Gastroesophageal sphincter (tissue), 4 donors: ENCODE measurements around the gene MYH11. TPM values are rescaled to one million over a fixed set of nuclear protein-coding genes. Genes with fewer than 3 reads are reported as not detected.

Source experiments
- ATAC-seq: fragments of 150-250 bp; one replicate; pipeline ENCODE4 v1.9.1; 2016; ENCODE audit warnings: mild to moderate bottlenecking, moderate library complexity
- H3K27ac ChIP-seq, 4 donors: fragments of 200-600 bp; sonication (generic) in 3 of 4; 1 replicate in 3 of 4; 2 replicates in 1 of 4; pipeline ENCODE4 v1.5.1; 2016 to 2019
- H3K27me3 ChIP-seq: fragments of 200-600 bp; sonication (generic); one replicate; pipeline ENCODE4 v1.5.1; 2019
- H3K36me3 ChIP-seq, 2 donors: fragments of 200-600 bp; sonication (generic); one replicate each; pipeline ENCODE4 v1.5.1; 2019; ENCODE audit warnings: control low read depth in 1 of 2
- H3K4me1 ChIP-seq, 3 donors: fragments of 200-600 bp; sonication (generic); 1 replicate in 2 of 3; 2 replicates in 1 of 3; pipeline ENCODE4 v1.5.1; 2016 to 2019; ENCODE audit warnings: control low read depth in 2 of 3
- H3K4me3 ChIP-seq, 2 donors: fragments of 200-600 bp; sonication (generic); one replicate each; pipeline ENCODE4 v1.5.1; 2019; ENCODE audit warnings: mild to moderate bottlenecking in 1 of 2, moderate library complexity in 1 of 2
- H3K9me3 ChIP-seq, 3 donors: fragments of 200-600 bp; sonication (generic); one replicate each; pipeline ENCODE4 v1.5.1; 2017 to 2019; ENCODE audit warnings: control low read depth in 2 of 3
- CTCF ChIP-seq, 4 experiments: fragments of 200-600 bp in 2 of 4; fragments of 450-650 bp in 2 of 4; sonication (generic) in 1 of 4; IDR thresholded peaks; one replicate each; pipeline ENCODE4 v1.5.1; 2017 to 2019; ENCODE audit warnings: antibody characterized with exemption in 4 of 4, mild to moderate bottlenecking in 2 of 4, moderate library complexity in 2 of 4
- EP300 ChIP-seq: sonication (generic); formaldehyde crosslinking; IDR thresholded peaks from one replicate; pipeline ENCODE4 v1.6.1; 2017; ENCODE audit warnings: antibody characterized with exemption, mild to moderate bottlenecking
- POLR2A ChIP-seq, 2 donors: fragments of 450-650 bp; IDR thresholded peaks; one replicate each; pipeline ENCODE4 v1.6.1; 2017; ENCODE audit warnings: antibody characterized with exemption in 2 of 2, mild to moderate bottlenecking in 2 of 2, moderate library complexity in 1 of 2
- POLR2AphosphoS5 ChIP-seq: sonication (generic); formaldehyde crosslinking; IDR thresholded peaks from one replicate; pipeline ENCODE4 v1.6.1; 2017; ENCODE audit warnings: antibody characterized with exemption
- WGBS, 2 donors: methylation state at CpG; one replicate each; pipeline ENCODE4 v1.1.5; 2018; ENCODE audit warnings: low coverage in 1 of 2; 5-methylcytosine and 5-hydroxymethylcytosine counted together
- total RNA-seq, 4 donors: library from RNA; depleted of rRNA; stranded (reverse); fragments of >200 nt; gene quantifications; one replicate each; pipeline ENCODE4 v1.1.0, GENCODE V29; 2016

MYH11 gene
- total RNA-seq, 4 donors from 2014 or later: 7,231 to 23,237 (median 11,307) TPM

GRCh38 chr16:15752717-15753488 lies 103.9 kb downstream of the MYH11 start:
- 48 to 56% methylated on average over 3 to 5 of the region's 12 CpGs for WGBS, 2 donors
- Histone ChIP-seq H3K9me3 (no peaks in the 10 kb centered on the region), H3K36me3 (peaks cover 7 to 98% of the 10 kb centered on the region in 2 donors), H3K4me1 (peaks cover 0 to 84% (median 0%) of the 10 kb centered on the region in 3 donors), H3K4me3 (no peak overlapping the region), H3K27me3 (no peaks in the 10 kb centered on the region), H3K27ac (peak overlapping the region; percentile 25 to 78 (median 76))
- peak; percentile 31 for TF ChIP-seq POLR2AphosphoS5
- TF ChIP-seq EP300: no peak
- ATAC-seq: no peak

- no peaks in the 10 kb centered on the region for H3K27me3 ChIP-seq
- no peaks in the 10 kb centered on the region for H3K9me3 ChIP-seq
- no peak for ATAC-seq
- peaks cover 7 to 98% of the 10 kb centered on the region in 2 donors for H3K36me3 ChIP-seq
- WGBS, 2 donors: 52 to 92% methylated on average over 2 of the region's 7 CpGs
- peak; percentile 16 for TF ChIP-seq POLR2AphosphoS5
- no peak for TF ChIP-seq CTCF (IDR thresholded peaks at IDR 0.05)
- peak overlapping the region; percentile 1 to 78 (median 76) for H3K27ac ChIP-seq
- no peak overlapping the region for H3K4me3 ChIP-seq
- H3K4me1 ChIP-seq: peaks cover 0 to 78% (median 0%) of the 10 kb centered on the region in 3 donors
Measured at GRCh38 chr16:15751940-15752339, 104.9 kb downstream of the MYH11 start.

GRCh38 chr16:15749985-15750384 lies 106.8 kb downstream of the MYH11 start:
- no peaks in the 10 kb centered on the region for H3K27me3 ChIP-seq
- no peaks in the 10 kb centered on the region for H3K9me3 ChIP-seq
- TF ChIP-seq EP300 (no peak), POLR2A (IDR thresholded peaks at IDR 0.05) (no peak), POLR2AphosphoS5 (peak; percentile 23)
- H3K27ac ChIP-seq: peak overlapping the region; percentile 0 to 78 (median 68)
- H3K4me3 ChIP-seq: no peak overlapping the region
- H3K36me3 ChIP-seq: peaks cover 2 to 100% of the 10 kb centered on the region in 2 donors
- ATAC-seq: no peak
- no CpG with 5 or more reads among the region's 18 CpGs for WGBS, 2 donors
- H3K4me1 ChIP-seq: peaks cover 0 to 73% (median 0%) of the 10 kb centered on the region in 3 donors

GRCh38 chr16:15749371-15749770 lies 107.5 kb downstream of the MYH11 start:
- peaks cover 2 to 100% of the 10 kb centered on the region in 2 donors for H3K36me3 ChIP-seq
- H3K4me3 ChIP-seq: no peak overlapping the region
- peak overlapping the region; percentile 24 to 78 (median 68) for H3K27ac ChIP-seq
- no peak for TF ChIP-seq CTCF (IDR thresholded peaks at IDR 0.05)
- TF ChIP-seq EP300: no peak
- no peak for TF ChIP-seq POLR2AphosphoS5
- no peak for ATAC-seq
- no peaks in the 10 kb centered on the region for H3K27me3 ChIP-seq
- peaks cover 0 to 73% (median 0%) of the 10 kb centered on the region in 3 donors for H3K4me1 ChIP-seq
- WGBS, 2 donors: 23 to 33% methylated on average over 2 of the region's 2 CpGs
- no peaks in the 10 kb centered on the region for H3K9me3 ChIP-seq

GRCh38 chr16:15748654-15749053 lies 108.2 kb downstream of the MYH11 start:
- TF ChIP-seq POLR2A (IDR thresholded peaks at IDR 0.05): no peak
- H3K4me3 ChIP-seq: no peak overlapping the region
- no peaks in the 10 kb centered on the region for H3K27me3 ChIP-seq
- H3K27ac ChIP-seq: peak overlapping the region; percentile 24 to 78 (median 54)
- ATAC-seq: no peak
- 53 to 64% methylated on average over 1 to 2 of the region's 2 CpGs for WGBS, 2 donors
- H3K9me3 ChIP-seq: no peaks in the 10 kb centered on the region
- H3K36me3 ChIP-seq: peaks cover 2 to 100% of the 10 kb centered on the region in 2 donors
- peaks cover 0 to 73% (median 0%) of the 10 kb centered on the region in 3 donors for H3K4me1 ChIP-seq

GRCh38 chr16:15747937-15748336 lies 108.9 kb downstream of the MYH11 start:
- Histone ChIP-seq H3K4me3 (no peak overlapping the region), H3K4me1 (peaks cover 0 to 72% (median 0%) of the 10 kb centered on the region in 3 donors), H3K27ac (peak overlapping the region in 3 of 4 donors; percentile 33 to 78 (median 75)), H3K27me3 (no peaks in the 10 kb centered on the region), H3K36me3 (peaks cover 2 to 100% of the 10 kb centered on the region in 2 donors), H3K9me3 (no peaks in the 10 kb centered on the region)
- 40% methylated on average over 1 of the region's 14 CpGs; no CpG with 5 or more reads in 1 of the 2 donors for WGBS, 2 donors
- peak; percentile 24 for TF ChIP-seq POLR2AphosphoS5
- no peak for TF ChIP-seq CTCF (IDR thresholded peaks at IDR 0.05)
- no peak for ATAC-seq
